Measurements from ENCODE around the gene MICALL2.

Gene MICALL2

GRCh38 chr7:1415389-1415990, 43.8 kb downstream of the MICALL2 start:
- no peak for DNase-seq (ENCODE audit: low spot score)

- no peak for DNase-seq (ENCODE audit: low spot score)
These were observed 45.2 kb downstream of the MICALL2 start for GRCh38 chr7:1413936-1414639.

GRCh38 chr7:1412322-1413261, 46.7 kb downstream of the MICALL2 start:
- DNase-seq (ENCODE audit: low spot score), result peak; percentile 99

- DNase-seq (ENCODE audit: low spot score), result no peak
These were observed 47.9 kb downstream of the MICALL2 start for GRCh38 chr7:1411414-1411813.

DNA sequence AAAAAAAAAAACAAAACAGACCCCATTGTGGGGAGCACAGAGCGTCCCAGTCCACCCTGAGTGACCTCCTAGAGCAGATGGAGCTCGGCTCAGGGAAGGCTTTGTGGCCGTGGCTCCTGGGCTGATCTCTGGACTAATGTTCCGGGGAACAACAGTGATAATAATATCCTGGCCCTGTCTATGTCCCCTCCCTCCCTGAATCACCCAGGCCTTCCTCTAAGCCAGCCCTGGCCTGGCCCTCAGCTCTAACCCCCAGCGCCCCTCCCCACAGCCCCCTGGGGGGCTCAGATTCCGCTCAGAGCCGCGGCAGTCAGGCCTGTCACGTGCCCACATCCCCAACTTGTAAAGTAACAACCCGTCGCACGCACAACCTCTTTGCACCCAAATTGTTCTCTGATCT, 48.3 kb downstream of the MICALL2 start:
- DNase-seq (ENCODE audit: low spot score), result no peak

- DNase-seq (ENCODE audit: low spot score), result no peak
These were observed 49.7 kb downstream of the MICALL2 start for GRCh38 chr7:1409555-1409954.

GRCh38 chr7:1408466-1408865, 50.8 kb downstream of the MICALL2 start:
- no peak for DNase-seq (ENCODE audit: low spot score)

GRCh38 chr7:1407892-1408291, 51.4 kb downstream of the MICALL2 start:
- DNase-seq (ENCODE audit: low spot score), result no peak

GRCh38 chr7:1404898-1405548, 54.2 kb downstream of the MICALL2 start:
- peak; percentile 73 for DNase-seq (ENCODE audit: low spot score)

DNA sequence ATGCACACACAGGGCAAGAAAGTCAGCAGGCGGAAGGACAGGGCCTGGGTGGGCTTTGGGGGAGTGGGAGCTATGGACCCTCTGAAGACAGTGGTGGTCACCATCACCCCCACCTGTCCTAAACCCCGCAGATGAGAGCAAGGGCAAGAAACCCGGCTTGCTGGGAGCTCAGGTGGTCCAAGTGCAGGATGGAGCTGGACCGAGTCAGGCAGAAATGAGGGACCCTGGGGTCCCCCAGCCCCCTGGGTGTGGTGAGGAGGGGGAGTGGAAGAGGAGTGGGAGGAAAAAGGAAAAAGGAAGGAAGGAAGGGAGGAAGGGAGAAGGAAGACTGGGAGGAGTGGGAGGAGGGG, 54.8 kb downstream of the MICALL2 start:
- no peak for DNase-seq (ENCODE audit: low spot score)

DNA sequence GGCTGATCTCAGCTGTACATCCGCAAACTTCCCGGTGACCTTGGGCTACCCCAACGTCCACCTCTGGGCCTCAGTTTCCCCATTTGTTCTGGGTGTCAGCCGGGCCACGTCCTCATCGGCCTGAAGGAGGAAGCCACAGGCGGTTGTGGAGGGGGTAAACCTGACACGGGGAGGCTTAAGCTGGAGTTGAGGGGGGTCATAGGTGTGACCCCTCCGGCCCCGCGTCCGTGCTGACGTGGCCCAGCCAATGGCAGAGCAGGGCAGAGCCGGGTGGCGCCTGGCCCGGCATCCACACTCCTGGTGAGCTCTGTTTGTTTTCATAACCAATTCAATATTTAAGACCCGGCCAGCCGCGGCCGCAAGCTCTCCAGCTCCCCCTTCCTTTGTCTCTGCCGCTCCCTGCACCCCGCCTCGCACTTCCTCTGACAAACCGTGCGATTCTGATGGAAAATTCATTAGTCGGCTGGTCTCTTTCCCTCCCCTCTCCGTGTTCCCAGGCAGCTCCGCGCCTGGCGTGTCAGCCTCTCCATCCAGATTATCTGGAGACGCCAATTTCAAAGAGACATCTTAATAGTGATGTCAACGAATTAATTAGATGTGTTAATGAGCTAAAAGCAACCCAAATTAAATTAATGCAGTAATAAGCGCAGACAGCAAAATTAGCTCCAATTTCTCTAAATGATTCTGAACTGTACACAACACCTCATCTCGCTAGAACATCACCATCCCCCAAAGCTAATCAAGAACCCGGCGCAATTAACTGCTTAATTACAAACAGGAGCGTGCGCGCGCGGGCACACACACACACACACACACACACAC, 55.4 kb downstream of the MICALL2 start:
- peak; percentile 79 for DNase-seq (ENCODE audit: low spot score)

DNA sequence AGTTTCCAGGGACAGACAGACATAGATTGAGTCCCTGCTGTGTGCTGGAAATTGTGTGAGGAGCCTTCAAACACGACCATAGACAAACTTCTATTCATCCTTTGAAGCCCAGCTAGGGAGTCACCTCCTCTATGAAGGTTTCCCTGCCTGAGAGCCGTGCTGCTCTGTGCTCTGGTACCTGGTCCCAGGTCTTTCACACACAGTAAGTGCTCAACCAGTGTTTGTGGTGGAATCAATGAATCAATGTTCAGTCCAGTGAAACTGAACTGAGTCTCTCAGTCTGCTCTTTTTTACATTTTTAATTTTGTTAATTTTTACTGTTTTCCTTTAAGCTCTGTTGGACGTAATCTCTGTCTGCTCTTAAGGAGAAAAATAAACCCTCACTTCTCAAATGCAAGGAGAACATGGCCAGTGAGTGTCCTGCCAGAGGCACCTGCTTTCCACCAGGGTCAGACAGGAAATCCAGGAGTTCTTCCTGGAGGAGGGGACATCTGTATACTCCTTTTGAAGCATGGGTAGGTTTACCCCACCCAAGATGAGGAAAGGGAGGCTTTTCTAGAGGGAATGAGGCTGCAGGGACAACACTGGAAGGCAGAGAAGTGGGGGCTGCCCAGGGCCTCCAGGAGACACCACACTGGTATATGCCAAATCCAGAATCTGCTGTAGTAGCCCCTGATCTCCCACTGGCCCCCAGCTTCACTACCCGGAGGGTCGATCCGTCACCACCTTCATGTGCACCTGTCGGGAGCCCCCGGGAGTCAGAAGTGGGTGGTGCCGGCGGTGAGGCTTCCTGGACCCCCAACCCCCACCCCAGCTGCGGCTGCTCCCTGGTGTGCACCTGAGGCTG, 56.3 kb downstream of the MICALL2 start:
- no peak for DNase-seq (ENCODE audit: low spot score)

- no peak for DNase-seq (ENCODE audit: low spot score)
These were observed 57.0 kb downstream of the MICALL2 start for GRCh38 chr7:1402110-1402790.

- no peak for DNase-seq (ENCODE audit: low spot score)
These were observed 58.3 kb downstream of the MICALL2 start for GRCh38 chr7:1401011-1401410.

GRCh38 chr7:1400371-1400770, 58.9 kb downstream of the MICALL2 start:
- no peak for DNase-seq (ENCODE audit: low spot score)

DNA sequence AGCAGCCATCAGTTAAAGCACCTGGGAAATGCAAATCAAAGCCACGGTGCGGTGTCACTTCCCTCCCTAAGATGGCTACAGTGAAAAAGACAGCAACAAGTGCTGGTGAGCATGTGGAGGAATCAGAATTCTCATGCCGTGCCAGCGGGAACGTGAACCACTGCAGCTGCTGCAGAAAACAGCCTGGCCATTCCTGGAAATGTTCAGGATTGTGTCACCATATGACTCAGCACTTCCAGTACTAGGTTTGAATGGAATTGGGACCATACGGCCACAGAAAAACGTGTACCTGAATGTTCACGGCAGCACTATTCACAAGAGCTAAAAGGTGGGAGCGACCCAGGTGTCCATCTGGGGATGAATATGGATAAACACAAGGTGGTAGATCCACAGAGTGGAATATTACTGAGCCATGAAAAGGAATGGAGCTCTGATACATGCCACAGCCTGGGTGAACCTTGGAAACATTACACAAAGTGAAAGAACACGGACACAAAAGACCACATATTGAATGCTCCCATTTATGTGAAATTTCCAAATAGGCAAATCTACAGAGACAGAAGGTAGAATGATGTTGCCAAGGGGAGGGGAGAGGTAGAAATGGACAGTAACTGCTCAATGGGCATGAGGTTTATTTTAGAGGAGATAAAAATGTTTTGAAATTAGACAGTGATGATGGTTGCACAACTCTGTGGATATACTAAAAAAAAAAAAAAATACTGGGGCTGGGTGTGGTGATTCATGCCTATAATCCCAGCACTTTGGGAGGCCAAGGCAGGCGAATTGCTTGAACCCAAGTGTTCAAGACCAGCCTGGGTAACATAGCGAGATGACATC, 61.6 kb downstream of the MICALL2 start:
- no peak for DNase-seq (ENCODE audit: low spot score)

GRCh38 chr7:1396195-1396594, 63.1 kb downstream of the MICALL2 start:
- no peak for DNase-seq (ENCODE audit: low spot score)

DNA sequence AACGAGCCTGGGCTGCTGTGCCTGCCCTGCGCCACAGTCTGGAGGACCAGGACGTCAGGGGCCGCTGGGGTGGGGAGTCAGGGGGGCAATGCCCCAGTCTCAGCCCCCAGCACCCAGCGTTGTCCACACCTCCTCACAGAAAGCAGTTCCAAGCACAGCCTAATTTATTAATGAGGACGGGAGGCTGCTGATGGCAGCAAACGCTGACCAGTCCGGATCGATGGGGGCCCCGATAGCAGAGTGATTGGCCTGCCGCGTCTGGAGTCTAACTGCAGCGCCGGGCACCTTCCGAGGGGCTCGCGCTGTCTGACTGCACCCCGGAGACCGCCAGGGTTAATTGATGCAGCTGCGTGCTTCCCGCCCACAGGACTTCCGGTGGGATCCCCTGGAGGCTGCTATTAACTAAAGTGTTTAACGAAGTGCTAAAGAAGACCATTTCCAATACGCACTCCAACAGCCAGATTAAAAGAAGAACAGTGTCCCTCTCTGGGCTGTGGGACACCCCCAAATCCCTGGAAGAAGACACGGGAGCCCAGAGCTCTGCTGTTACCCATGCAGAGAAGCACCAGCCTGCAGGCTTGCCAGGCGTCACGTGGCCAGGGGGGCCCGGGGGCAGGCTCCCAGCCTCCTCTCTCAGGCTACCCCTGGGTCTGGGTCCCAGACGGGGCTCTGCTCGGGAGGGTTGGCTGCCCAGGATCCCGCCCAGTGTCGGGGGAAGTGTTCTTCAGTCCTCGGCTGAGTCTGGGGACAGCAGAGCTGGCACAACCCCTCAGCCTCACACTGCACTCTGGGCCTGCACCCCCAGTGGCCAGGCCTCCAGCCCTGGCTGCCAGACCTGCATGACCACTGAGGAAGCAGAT, 63.8 kb downstream of the MICALL2 start:
- DNase-seq (ENCODE audit: low spot score), result no peak

Measured in D341Med (cell line).